ENCODE measurements around the gene TDRD9.
"Not testable (repeated sequence)": the region's sequence is repeated elsewhere in the genome, so short reads cannot be mapped to it uniquely, and the experiment has no call there.

The TDRD9 gene

DNA sequence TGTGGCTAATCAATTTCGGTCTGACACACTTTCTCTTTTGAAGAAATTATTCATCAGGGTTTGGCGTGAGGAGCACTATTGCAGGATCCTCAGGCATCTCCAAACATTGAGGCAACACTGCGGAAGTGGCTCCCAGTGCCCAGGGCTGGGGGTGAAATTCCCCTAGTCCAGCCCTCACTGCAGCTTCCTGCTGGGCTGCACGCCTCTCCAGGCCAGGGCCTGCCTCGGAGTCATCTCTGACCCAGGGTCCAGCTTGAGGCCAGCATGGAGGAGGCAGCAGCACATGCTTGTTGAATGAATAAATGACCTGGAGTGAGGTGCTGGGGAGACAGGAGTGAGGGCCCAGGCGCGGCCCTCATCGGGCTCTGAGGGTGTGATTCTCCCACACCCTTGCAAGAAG is 36.0 kb upstream of the TDRD9 start:
- DNase-seq (ENCODE audit: low spot score): no peak

DNA sequence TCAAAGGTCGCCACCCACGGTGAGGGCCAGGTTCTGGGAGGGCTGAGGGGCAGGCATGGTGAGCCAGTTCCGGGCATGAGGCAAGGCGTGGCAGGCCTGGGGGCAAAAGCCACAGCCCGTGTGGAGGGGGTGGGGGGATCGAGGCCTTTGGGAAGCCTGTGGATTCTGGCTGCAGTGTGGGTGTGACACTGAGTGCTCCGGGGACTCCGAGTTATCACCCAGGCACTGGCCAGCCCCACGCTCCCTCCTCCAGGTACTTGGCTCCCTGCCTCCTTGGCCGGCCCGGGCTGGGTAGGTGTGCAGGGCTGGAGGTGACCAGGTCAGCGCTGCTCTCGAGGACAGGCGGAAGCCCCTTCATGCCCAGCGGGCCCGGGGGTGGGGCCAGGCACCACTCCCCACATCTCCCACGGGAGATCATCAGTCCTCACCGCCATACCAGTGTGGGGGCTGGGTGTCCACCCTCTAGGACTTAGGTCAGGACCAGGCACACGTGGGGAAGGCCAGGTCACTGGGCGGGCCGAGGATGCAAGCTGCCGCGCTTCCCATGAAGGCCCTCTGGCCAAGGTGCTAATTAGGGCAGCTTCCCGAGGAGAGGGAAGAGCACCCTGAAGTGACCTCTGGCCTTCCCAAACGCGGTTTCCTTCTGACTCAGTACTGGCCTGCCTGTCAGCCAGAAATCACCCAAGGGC is 34.1 kb upstream of the TDRD9 start:
- peak; percentile 45 for DNase-seq (ENCODE audit: low spot score)

DNA sequence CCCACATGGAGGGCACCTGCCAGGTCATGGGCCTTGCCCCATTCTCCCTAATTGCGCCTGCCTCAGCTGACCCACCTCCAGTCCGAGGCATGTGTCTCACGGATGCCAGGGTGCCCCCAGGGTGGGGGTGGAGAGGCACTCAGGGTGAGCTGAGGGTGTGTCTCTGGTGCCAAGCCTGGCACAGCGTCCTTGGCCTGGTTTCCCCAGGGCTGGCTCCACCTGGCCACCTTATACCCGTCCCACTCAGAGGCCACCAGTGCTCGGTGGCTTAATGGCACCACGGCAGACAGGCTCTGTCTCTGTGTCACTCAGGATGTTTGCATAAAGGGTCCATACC is 33.6 kb upstream of the TDRD9 start:
- DNase-seq (ENCODE audit: low spot score): no peak

DNA sequence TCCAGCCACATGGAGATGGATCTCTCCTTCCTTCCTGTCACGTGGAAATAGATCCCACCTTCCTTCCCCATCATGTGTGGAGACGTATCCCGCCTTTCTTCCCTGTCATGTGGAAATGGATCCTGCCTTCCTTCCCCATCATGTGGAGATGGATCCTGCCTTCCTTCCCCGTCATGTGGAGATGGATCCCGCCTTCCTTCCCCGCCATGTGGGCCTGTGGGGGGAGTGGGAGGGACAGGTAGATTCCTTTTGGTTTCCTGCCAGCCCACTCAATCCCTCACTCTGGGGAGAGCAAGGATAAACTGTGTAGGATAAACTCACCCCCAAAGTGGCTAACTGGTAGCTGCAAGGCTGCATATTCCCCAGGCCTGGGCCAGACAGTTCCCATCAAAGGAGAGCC is 31.7 kb upstream of the TDRD9 start:
- DNase-seq (ENCODE audit: low spot score): no peak

DNA sequence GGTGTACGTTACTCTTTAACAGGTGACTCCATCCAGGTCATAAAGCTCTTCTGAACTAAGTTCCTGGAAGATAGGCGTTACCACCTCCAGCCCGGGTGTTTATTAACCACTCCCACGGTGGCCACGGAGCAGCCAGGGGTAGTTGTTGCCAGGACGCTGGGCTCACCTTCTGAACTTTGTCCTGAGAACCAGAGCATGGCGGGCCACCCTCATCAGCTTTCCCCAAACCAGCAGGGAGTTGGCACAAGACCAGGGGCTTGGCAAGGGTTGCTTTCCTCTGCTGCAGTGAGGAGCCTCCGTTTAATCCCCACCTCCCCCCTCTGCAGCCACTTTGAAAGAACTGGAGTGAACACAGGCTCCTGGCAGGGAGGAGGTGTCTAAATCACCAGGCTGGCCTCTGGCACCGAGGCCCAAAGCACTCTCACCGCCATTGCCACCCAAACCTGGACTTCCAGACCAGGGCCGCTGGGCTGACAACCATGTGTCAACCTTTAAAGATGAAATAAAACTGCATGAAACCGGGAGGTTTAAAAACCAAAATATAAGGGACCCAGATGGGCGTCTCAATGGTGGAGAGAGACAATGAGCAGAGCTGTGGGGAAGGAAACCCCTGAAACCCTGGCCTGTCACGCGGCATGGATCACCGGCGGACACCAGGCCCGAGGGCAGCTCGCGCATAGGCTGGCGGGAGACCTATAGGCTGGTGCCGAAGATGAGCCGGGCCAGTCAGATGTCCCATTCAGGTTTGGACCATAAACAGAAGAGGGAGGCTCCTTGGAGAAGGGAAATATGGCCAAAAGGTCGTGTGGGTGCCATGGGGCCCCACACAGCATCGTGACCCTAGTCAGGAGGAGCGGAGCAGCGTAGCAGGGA is 30.9 kb upstream of the TDRD9 start:
- DNase-seq (ENCODE audit: low spot score): peak; percentile 86

DNA sequence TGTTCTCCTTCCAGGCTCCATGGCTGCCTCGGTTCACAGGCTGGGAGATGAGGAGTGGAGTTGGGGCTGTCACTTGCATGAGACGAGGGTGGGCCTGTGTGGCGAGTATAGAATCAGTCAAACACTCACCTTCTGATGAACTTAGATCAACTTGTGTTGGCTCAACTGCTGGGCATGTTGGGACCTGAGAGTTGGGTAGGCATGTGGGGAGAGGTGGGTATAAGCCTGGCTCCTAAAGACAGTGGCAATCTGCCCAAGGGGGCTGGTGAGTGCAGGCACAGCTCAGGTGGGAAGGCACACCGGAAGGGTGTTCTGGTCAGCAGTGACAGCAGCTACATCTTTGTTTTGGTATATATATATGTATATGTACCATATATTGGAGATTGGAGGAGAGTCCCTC is 30.1 kb upstream of the TDRD9 start:
- DNase-seq (ENCODE audit: low spot score): no peak

DNA sequence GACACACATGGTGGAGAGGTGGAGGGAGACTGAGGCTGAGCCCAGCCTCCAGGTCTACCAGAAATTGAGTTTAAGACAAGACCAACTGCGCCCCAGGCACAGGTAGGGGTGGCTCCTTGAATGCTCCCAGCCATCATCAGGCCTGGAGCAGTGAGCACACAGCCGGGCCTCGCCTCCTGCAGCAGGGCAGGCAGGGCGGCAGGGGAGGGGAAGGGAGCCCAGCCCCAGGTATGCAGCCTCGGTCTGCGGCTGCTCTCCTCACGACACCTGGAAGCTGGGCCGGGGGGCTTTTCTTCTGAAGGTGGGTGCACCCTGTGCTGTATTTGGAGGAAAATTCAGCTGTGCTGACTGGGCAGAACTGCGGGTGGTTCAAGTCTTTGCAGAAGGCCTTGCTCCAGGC is 29.5 kb upstream of the TDRD9 start:
- DNase-seq (ENCODE audit: low spot score): no peak

DNA sequence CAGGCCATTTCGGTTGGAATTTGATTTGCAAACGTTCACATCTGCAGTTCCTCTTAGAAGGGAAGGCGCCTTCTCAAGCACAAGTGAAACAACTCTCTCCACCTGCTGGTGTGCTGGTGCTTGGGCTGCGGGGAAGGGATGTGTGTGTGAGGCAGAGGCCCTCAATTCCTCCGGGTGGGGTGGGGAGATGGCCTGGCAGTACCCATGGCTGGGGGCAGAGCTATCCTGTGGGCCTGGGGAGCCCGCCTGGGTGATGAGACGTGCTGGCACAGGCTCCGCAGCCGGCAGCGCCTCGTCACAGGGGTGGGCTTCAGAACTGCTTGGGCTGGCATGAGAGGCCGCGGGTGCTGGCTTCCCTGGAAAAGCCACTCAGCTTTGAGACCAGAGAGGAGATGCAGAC is 28.9 kb upstream of the TDRD9 start:
- DNase-seq (ENCODE audit: low spot score): no peak

DNA sequence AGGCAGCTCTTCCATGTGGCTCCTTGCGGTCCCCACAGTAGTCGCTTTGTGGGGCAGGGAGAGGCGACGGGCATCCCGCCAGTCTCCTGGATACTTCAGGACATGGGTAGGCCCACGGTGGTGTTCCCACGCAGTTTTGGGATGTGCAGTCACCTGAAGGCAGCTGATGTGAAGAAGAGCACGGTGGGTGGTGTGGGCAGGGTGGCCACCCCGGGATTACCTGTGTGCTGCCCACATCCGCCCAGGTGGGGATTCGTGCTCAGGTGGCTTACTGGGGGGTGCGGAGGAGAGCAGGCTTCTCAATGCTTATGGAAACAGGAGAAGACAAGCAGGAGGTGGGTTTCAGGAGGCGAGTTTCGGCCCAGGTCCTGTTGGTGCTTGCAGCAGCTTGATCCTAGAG is 28.4 kb upstream of the TDRD9 start:
- no peak for DNase-seq (ENCODE audit: low spot score)

DNA sequence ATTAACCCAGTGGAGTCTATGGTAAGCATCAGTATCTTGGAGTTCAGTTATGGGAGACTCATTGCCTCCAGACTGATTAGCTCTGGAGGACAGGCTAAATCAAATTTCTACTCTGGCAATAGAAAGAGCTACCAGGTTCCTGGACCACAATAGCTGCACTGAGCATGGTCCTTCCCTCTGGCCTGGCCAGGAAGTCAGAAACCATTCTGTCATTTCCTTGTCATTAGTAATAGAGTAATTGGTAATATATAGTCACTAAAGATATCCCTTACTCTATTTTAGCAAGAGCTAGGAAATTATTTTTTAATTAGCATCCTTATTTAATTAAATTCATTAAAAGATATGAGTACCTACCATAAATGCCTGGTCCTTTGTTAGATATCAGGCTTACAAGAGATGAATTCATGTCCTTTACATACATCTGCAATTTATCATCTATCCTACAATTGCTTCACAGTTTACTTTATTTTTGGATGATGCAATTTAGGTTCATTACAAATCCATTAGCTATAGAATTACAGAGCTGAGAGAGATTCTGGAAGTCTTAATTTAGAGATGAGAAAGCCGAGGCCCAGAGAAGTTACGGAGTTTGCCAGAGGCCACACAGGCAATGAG is 23.7 kb upstream of the TDRD9 start:
- no peak for DNase-seq (ENCODE audit: low spot score)

DNA sequence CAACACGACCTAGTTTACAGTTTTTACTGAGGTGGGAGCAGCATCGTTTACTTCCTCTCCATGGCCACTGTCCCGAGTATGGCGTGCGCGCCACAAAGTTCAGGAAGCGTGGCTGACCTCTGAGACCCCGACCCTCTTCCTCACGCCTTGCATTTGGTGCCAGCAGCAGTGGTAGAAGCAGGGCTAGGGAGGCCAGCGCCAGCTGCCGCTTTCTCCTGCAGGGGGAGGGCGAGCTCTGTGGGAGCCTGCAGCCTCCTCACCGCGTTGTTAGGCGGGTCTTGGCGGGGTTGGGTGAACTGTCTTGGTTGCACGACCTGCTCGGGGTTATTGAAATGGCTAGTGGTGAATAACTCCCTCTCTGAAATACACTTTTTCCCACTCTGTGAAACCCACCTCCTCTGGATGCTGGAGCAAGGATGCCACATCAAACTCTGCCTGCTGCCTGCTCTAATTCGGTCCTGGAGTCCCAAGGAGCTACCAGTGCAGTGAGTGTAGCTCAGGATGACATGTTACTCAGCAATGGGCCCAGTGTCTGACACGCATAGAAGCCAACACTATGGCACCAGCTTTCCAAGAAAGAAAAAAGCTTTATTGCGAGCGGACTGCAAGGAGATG is 22.3 kb upstream of the TDRD9 start:
- DNase-seq (ENCODE audit: low spot score): no peak

DNA sequence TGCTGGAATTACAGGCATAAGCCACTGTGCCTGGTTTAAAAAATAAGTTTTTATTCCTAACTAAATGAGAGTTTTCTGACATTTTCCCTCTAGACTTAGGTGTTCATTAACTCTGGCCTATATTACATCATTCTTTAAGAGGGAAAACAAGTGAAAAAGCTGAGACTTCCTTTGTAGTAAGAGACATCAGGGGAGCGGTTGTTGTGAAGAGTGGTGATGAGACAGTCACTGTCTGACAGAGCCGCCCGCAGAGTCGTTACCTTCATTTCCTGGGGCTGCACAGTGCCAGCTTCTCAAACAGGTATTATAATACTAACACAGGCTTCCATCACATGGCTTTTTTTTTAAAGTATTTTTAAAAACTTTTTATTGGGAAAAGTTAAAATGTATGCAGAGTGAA is 19.7 kb upstream of the TDRD9 start:
- DNase-seq (ENCODE audit: low spot score): peak; percentile 64

DNA sequence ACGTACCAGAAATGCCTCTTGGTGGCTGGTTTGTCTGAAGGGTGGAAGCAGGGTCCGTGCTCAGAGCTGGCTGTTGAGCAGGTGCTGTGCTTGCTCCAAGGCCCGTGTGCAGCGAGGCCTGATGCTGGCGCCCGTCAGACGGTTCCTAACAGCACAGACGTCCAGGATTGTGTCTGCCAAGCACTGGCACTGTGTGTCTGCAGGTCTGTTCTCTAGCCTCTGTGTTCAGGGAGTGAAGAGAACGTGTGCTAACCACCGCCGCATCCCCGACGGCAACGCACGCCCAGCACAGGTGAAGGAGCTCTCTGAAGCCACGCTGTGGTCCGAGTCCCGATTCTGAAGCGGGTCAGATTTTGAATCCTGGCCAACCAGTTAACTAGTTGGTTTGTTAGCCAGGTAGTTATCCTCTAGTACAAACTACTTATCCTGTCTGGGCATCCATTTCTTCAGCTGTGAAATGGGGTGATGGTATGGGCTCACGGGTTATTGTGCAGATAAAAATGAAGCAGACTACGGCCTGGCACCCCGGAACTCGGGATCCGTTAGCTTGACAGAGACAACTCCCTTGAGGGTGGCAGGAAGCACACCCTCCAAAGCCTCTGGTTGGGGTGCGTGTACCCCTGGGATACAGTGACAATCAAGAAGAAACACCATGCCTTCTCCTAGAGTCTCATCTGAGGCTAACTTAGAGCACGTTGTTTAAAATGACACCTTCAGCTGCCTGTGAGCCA is 18.6 kb upstream of the TDRD9 start:
- no peak for DNase-seq (ENCODE audit: low spot score)

DNA sequence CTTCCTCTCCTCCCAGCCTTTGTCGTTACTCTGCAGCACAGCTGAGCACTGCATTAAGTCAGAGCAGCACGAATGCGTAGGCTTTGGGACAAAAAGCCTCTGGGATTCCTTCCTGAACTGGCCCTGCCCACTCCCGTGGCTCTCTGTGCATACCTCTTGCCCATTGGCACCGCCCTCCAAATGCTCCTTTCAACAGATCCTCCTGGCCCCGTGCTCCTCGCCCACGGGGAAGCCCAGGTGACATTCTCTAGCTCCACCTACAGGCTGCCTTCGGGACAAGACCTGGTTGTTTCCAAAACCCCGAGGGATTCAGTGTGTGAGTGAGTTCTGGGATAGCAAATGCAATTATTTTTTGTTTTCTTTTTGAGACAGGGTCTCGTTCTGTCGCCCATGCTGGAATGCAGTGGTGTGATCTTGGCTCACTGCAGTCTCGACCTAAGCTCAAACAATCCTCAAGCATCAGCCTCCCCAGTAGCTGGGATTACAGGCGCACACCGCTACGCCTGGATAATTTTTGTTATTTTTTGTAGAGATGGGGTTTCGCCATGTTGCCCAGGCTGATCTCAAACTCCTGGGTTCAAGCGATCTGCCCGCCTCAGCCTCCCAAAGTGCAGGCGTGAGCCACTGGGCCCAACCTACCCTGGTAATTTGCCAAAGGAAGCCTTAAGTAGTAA is 17.9 kb upstream of the TDRD9 start:
- peak; percentile 97 for DNase-seq (ENCODE audit: low spot score)

DNA sequence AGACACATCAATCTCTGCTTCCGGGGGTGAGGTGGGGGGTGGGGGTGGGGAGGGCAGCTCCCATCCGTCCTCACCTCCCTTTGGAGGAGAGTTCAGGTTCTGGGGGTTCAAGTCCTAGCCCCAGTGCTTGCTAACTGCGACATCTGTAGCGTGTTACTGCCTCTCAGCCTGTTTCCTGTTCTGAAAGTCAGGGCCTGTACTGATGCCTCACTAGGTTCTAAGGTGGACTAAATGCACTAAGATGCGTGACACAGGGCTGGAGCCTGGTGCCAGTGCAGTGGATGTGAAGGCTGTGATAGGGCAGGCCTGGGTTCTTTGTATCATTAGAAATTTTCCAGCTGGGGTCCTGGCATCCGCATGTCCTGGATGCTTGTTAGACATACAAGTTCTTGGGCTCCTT is 17.3 kb upstream of the TDRD9 start:
- DNase-seq (ENCODE audit: low spot score): no peak

DNA sequence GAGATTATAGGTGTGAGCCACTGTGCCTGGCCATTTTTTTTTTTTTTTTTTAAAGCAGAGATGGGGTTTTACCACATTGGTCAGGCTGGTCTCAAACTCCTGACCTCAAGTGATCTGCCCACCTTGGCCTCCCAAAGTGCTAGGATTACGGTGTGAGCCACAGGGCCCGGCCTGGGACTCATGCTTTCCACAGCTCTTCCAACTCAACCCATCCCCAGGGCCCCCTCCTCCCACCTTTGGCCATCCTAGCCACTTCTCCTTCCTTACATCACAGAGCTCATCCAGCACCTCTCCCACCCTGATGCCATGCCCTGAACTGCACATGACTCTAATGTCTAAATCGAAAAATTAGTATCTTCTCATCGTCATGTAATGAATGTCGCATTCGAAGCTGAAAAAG is 12.6 kb upstream of the TDRD9 start:
- no peak for DNase-seq (ENCODE audit: low spot score)

DNA sequence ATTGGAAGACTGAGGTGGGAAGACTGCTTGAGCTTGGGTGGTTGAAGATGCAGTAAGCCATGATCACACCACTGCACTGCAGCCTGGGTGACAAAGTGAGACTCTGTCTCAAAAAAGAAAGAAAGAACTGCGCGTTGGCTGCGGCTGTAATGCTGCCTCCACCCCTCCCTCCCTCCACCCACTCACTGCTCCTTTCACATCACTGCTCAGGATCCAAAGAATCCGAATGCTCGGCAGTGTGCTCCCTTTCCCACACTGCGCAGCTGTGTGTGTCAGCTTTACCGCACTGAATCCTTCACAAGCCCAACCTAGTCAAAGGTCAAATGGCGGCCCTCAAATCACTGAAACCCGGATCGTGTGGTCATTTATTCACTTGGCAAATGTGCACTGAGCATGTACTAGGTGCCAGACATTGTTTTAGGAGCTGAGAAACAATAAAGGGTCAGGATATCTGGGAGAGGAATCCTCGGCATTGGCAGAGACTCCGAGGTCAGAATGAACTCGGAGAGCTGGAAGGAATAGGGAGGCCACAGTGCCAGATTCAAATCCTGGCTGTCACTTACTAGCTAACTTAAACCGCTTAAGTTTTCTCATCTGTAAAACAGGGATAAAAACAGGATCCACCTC is 11.5 kb upstream of the TDRD9 start:
- no peak for DNase-seq (ENCODE audit: low spot score)

DNA sequence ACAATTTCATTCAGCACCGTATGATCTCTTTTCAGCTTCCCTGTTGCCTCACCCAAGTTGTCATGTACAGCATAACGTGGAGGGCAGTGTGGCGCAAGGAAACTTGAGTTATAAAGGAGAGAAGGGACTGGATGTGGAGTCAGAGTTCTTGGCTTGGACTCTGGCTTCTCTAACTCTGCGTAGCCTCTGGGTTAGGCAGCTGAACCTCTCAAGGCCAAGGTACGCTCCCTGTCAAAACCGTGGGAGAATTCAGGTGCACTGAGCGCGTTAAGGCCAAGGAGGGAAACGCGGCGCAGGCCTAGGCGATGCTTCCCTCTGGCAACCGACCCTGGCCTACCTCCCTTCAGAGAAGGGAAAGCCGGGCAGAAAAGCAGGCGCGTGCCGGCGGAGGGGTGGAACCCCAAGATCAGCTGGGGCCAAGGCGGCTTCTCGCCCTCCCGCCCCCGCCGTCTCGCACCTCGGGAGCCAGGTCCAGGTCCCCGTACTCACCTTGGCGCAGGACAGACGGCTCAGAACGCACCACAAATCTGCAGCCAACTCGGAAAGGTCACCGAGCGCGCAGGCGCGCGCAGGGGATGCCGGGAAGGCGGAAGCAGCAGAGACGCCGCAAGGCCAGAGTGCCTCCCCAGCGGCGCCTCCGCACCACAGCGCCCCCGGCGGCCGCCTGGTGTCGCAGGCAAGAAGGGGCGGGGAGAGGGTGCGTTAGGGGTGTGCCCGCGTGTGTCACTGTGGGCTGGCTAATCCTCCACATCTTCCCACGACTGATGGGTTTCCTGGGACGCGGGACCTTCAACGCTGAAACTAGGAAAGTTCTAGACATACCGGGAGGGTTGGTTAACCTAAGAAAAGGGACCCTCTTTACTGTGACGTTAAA is 7.0 kb upstream of the TDRD9 start:
- peak; percentile 94 for DNase-seq (ENCODE audit: low spot score)

DNA sequence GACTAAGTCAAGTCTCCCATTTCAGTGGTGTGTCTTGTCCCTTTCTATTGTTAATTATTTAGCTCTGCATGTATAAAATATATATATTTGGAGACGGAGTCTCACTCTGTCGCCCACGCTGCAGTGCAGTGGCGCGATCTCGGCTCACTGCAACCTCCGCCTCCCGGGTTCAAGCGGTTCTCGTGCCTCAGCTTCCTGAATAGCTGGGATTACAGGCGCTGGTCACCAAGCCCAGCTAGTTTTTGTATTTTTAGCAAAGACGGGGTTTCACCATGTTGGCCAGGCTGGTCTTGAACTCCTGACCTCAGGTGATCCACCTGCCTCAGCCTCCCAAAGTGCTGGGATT is 6.4 kb upstream of the TDRD9 start:
- DNase-seq (ENCODE audit: low spot score): not testable (repeated sequence)

DNA sequence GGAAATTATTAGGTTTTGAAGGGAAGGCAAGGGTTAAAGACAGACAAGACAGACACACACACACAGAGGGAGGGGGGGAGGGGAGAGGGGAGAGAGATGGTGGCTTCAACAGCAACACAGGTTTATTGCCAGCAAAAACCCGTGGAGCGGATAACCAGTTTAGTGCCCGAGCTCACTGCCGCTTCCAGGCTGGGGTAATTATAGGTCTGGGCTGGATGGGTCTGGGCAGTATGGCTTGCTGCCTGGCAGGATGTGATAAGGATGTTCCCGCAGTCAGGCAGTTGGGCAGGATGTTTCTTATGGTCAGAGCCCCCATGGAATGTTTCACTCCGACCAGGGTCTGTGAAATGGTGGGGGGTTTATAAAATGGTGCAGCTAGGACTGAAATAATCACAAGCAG is 4.4 kb upstream of the TDRD9 start:
- no peak for DNase-seq (ENCODE audit: low spot score)

Measured in kidney tubule cell (primary cell).